NCI-H146 (cell line): Measurements from ENCODE around the gene RNF227.
"Not testable (repeated sequence)": the region's sequence is repeated elsewhere in the genome, so short reads cannot be mapped to it uniquely, and the experiment has no call there.

Experiments
- DNase-seq: peaks from one replicate; lab custom pipeline; 2025; lab: John Stamatoyannopoulos, UW

RNF227 gene

DNA sequence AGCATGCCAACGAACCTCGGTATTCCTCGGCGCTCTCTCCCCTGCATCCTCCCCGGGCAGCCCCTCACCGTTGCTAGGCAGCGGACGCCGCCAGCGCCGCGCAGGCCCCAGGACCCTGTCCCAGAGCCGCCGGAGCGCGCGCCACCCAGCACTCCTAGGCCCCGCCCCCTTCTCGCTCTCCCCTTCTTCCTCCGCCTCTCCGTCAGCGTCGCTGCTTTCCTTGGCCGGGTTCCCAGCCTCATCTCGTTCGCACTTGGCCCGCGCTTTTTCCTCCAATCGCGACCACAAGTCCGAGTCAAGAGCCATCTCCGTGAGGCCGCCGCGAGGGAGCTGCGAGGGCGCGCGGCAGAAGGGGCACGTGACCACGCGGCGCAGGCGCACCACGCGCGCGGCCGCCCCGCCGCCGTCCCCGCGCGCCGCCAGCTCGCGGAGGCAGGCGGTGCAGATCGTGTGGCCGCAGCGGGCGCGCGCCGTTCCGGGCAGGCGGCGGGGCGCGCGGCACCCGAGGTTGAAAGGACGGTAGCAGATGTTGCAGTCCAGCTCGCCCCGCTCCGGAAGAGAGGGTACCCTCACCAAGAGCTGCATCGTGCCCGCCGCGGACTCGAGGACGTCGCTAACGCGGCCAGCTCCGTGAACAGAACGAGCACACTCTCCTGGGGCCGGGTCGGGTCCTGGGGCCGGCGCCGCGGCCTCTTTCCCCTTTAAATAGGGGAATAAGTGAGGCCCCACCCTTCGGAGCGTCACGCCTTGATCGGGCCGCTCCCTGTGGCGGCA lies at the start of gene RNF227:
TSS of gene RNF227 (minus strand) at position 679 of the 774 bp plus-strand sequence. CDS start at position 585, 94 bp downstream.
- DNase-seq = peak; percentile 92

DNA sequence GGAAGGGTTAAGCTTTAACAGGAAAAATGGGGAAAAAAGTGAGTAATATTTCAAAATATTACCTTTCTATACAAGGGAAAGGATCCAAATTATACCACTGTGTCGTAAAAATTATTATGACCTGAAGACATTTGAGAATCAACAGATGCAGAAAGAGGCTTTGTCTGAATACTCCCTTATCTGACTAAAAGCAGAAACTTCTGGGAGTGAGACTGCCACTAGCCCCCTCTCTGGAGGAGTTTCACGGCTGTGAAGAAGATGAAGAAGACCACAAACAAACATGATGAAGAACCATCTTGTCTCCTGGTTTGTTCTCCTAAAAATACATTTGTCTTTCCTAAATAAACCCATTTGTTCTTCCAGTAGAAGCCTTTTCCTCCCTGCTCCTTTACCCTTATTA lies 45.3 kb upstream of the RNF227 start:
- no peak for DNase-seq

GRCh38 chr17:7959503-7960253 lies 43.6 kb upstream of the RNF227 start:
- DNase-seq = no peak

DNA sequence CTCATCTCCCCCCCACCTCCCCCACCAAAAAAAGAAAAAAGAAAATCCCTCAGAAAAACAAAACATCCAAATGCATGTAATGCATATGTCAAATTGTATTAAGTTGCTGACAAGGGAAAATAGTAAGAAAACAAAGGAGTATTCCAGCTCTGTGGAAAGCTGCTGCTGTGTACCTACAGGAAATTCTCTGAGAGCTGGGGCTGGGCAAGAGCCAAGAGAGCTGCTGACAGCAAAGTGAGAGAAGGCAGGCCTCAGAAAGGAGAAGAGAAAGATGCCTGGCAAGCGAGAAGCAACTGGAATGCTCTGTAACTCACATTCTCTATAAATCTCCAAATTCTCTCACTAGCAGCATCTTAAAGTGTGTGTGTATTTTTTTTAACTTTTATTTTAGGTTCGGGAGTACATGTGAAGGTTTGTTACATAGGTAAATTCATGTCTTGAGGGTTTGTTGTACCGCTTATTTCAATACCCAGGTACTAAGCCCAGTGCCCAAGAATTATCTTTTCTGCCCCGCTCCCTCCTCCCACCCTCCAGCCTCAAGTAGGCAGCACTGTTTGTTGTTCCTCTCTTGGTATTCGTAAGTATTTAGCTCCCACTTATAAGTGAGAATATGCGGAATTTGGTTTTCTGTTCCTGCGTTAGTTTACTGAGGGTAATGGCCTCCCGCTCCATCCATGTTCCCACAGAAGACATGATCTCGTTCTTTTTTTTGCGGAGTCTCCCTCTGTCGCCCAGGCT lies 40.3 kb upstream of the RNF227 start:
- DNase-seq = no peak

- DNase-seq = no peak
Measured at GRCh38 chr17:7955414-7956227, 39.5 kb upstream of the RNF227 start.

DNA sequence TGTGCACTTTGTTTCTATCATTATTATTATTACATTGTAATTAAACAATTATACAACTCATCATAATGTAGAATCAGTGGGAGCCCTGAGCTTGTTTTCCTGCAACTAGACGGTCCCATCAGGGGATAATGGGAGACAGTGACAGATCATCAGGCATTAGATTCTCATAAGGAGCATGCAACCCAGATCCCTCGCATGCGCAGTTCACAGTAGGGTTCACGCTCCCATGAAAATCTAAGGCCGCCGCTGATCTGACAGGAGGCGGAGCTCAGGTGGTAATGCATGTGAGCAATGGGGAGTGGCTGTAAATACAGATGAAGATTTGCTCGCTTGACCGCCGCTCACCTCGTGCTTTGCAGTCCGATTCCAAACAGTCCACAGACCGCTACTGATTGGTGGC lies 37.2 kb upstream of the RNF227 start:
- not testable (repeated sequence) for DNase-seq

GRCh38 chr17:7951143-7951792 lies 35.2 kb upstream of the RNF227 start:
- no peak for DNase-seq

DNA sequence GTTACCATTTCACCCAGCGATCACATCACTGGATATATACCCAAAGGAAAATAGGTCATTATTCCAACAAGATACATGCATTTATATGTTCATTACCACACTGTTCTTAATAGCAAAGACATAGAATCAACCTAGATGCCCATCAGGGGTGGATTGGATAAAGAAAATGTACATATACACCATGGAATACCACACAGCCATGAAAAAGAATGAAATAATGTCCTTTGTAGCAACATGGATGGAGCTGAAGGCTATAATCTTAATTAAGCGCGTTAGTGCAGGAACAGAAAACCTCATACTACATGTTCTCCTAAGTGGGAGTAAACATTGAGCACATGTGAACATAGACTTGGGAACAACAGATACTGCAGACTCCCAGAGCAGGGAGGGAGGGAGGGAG lies 34.5 kb upstream of the RNF227 start:
- DNase-seq = no peak

DNA sequence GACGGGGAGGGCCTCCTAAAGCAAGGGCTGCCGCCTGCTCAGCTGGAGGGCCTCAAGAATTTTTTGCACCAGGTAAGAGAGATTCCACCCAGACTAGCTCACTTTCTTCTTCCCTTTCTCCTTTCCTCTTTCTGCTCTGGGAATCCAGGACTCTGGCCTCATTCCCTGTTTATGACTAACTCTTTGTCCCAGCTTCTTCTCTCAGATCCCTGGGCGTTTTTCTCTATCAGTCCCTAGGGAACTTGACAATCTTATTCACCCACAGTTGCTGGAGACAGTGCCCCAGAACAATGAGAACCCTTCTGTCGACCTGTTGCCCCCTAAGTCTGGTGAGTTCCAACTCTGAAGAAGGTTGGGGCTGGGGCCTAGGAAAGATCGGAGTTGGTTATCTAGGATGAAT lies 31.6 kb upstream of the RNF227 start:
- DNase-seq = no peak

GRCh38 chr17:7946441-7946840 lies 30.4 kb upstream of the RNF227 start:
- no peak for DNase-seq

- no peak for DNase-seq
Measured at GRCh38 chr17:7945651-7946050, 29.6 kb upstream of the RNF227 start.

DNA sequence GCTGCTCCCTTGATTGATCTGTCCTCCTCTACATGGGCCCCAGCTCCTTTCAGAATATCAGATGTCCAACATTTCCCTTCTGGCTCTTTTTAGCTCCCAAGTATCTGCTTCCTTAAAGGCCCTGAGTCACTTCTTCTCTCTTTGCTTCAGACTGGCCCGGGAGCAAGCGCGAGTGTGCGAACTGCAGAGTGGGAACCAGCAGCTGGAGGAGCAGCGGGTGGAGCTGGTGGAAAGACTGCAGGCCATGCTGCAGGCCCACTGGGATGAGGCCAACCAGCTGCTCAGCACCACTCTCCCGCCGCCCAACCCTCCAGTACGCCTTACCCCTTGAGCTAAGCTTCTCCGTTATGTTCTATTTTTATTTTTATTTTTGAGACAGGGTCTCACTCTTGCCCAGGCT lies 28.2 kb upstream of the RNF227 start:
- DNase-seq = no peak

DNA sequence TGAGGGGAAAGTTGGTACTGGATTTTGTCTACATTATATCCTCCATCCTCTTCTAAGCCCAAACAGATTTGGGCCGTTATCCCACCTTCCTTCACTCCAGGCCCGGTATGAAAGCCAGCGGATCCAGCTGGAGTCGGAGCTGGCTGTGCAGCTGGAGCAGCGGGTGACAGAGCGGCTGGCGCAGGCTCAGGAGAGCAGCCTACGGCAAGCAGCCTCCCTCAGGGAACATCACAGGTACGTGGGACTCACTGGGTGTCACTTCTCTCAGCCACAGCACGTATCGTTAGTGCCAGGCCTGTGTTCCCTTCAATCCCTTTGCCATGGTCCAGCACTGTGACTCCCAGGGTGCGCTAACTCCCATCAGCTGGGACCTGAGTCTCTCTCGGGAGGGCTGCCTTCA lies 27.2 kb upstream of the RNF227 start:
- DNase-seq = no peak

GRCh38 chr17:7940743-7941142 lies 24.7 kb upstream of the RNF227 start:
- DNase-seq = no peak

GRCh38 chr17:7940034-7940433 lies 23.9 kb upstream of the RNF227 start:
- DNase-seq = no peak

DNA sequence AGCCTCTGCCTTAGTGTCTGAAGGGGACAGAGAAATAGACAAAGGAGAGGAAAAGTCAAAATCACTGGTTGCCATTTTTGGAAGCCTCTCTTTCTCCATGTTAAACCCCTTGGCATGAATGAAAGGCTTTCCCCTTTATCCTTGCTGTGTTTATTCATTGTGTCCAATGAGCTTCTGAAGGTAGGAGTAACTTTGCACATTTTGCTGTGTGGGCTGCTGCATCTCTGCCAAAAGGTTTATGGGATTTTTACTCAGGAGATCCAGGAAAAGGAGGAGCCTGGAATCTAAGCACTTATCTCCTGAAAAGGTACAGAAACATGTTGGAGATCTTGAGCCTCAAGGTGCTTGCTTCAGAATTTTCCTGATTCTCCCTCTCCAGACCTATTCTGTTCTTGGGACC lies 19.8 kb upstream of the RNF227 start:
- no peak for DNase-seq

DNA sequence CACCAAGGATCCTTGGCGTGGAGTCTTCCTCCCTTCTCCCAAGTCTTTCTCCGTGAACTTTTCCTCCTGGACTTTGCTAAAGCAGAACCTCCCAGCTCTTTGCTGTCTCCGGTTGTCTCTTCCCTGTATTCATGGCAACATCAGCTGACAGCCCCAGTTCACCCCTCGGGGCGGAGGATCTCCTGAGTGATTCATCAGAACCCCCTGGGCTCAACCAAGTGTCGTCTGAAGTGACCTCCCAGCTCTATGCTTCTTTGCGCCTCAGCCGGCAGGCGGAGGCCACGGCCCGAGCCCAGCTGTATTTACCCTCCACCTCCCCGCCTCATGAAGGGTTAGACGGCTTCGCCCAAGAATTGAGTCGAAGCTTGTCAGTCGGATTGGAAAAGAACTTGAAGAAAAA lies 16.9 kb upstream of the RNF227 start:
- peak; percentile 59 for DNase-seq

DNA sequence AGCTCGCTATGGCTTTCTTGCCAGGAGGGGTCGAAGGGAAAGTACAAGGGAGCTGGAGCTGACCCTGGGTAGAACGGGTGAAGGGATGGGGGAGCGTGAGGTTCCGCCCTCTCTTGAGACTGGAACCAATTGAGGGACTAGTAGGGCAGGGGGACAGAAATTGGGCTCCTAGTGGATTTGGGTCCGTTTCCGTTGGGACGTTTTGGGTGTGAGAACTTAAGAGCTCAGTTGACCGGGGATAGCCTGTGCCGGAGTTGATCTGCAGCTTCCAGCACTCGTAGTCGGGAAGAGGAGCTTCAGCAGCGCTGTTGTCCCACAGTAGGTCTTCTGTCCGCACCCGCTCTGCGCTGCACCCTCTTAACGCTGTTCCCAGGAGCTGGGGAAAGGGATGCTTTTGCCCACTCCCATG lies 16.4 kb upstream of the RNF227 start:
- peak; percentile 40 for DNase-seq

- DNase-seq = peak; percentile 99
Measured at GRCh38 chr17:7931709-7932482, 15.8 kb upstream of the RNF227 start, which contains the start of the genes CNTROB and TRAPPC1. TSS of gene CNTROB (plus strand) at chr17:7932206. CDS start at chr17:7933080, 874 bp downstream. TSS of gene TRAPPC1 (minus strand) at chr17:7931946. CDS start at chr17:7931829, 117 bp downstream.
